ENCODE measurements around the gene SMG6.
"Not testable (repeated sequence)": the region's sequence is repeated elsewhere in the genome, so short reads cannot be mapped to it uniquely, and the experiment has no call there.

SMG6 gene

GRCh38 chr17:2274414-2274813 lies 29.2 kb downstream of the SMG6 start:
- no peak for DNase-seq (ENCODE audit: low read depth)
- no peak overlapping the region for H3K4me3 ChIP-seq (ENCODE audit: low read depth, low read length)
- no peak for TF ChIP-seq MYC (IDR thresholded peaks at IDR 0.05; ENCODE audit: low read depth, low read length)
- TF ChIP-seq POLR2A (IDR thresholded peaks at IDR 0.05; ENCODE audit: extremely low read depth, insufficient read length), result no peak
- TF ChIP-seq MAX (IDR thresholded peaks at IDR 0.05; ENCODE audit: low read depth, low read length), result no peak
- TF ChIP-seq CTCF (IDR thresholded peaks at IDR 0.05; ENCODE audit: low read depth, low read length), result no peak

GRCh38 chr17:2271985-2272702 lies 31.4 kb downstream of the SMG6 start:
- TF ChIP-seq POLR2A (IDR thresholded peaks at IDR 0.05; ENCODE audit: extremely low read depth, insufficient read length) (no peak), MAX (IDR thresholded peaks at IDR 0.05; ENCODE audit: low read depth, low read length) (no peak), MYC (IDR thresholded peaks at IDR 0.05; ENCODE audit: low read depth, low read length) (no peak), CTCF (IDR thresholded peaks at IDR 0.05; ENCODE audit: low read depth, low read length) (no peak)
- no peak for DNase-seq (ENCODE audit: low read depth)
- H3K4me3 ChIP-seq (ENCODE audit: low read depth, low read length), result no peak overlapping the region

GRCh38 chr17:2267354-2267753 lies 36.2 kb downstream of the SMG6 start:
- no peak for DNase-seq (ENCODE audit: low read depth)
- no peak overlapping the region for H3K4me3 ChIP-seq (ENCODE audit: low read depth, low read length)
- TF ChIP-seq CTCF (IDR thresholded peaks at IDR 0.05; ENCODE audit: low read depth, low read length) (no peak), MYC (IDR thresholded peaks at IDR 0.05; ENCODE audit: low read depth, low read length) (no peak), POLR2A (IDR thresholded peaks at IDR 0.05; ENCODE audit: extremely low read depth, insufficient read length) (no peak), MAX (IDR thresholded peaks at IDR 0.05; ENCODE audit: low read depth, low read length) (no peak)

- H3K4me3 ChIP-seq (ENCODE audit: low read depth, low read length), result no peak overlapping the region
- TF ChIP-seq MAX (IDR thresholded peaks at IDR 0.05; ENCODE audit: low read depth, low read length) (no peak), MYC (IDR thresholded peaks at IDR 0.05; ENCODE audit: low read depth, low read length) (no peak), CTCF (IDR thresholded peaks at IDR 0.05; ENCODE audit: low read depth, low read length) (no peak), POLR2A (IDR thresholded peaks at IDR 0.05; ENCODE audit: extremely low read depth, insufficient read length) (no peak)
- no peak for DNase-seq (ENCODE audit: low read depth)
Observed at GRCh38 chr17:2266865-2267228, 36.7 kb downstream of the SMG6 start.

- H3K4me3 ChIP-seq (ENCODE audit: low read depth, low read length), result no peak overlapping the region
- DNase-seq (ENCODE audit: low read depth), result no peak
- TF ChIP-seq POLR2A (IDR thresholded peaks at IDR 0.05; ENCODE audit: extremely low read depth, insufficient read length), result no peak
- no peak for TF ChIP-seq MYC (IDR thresholded peaks at IDR 0.05; ENCODE audit: low read depth, low read length)
- no peak for TF ChIP-seq CTCF (IDR thresholded peaks at IDR 0.05; ENCODE audit: low read depth, low read length)
Observed at GRCh38 chr17:2266045-2266864, 37.3 kb downstream of the SMG6 start.

- H3K4me3 ChIP-seq (ENCODE audit: low read depth, low read length), result not testable (repeated sequence)
Observed at GRCh38 chr17:2265166-2265565, 38.4 kb downstream of the SMG6 start.

More at GRCh38 chr17:2265166-2265565, 38.4 kb downstream of the SMG6 start:
- DNase-seq (ENCODE audit: low read depth), result not testable (repeated sequence)
